NCI-H510A (cell line): ENCODE data around the gene RGMB.

Experiments
- DNase-seq: peaks from one replicate; lab custom pipeline; 2025; lab: John Stamatoyannopoulos, UW

The RGMB gene

DNA sequence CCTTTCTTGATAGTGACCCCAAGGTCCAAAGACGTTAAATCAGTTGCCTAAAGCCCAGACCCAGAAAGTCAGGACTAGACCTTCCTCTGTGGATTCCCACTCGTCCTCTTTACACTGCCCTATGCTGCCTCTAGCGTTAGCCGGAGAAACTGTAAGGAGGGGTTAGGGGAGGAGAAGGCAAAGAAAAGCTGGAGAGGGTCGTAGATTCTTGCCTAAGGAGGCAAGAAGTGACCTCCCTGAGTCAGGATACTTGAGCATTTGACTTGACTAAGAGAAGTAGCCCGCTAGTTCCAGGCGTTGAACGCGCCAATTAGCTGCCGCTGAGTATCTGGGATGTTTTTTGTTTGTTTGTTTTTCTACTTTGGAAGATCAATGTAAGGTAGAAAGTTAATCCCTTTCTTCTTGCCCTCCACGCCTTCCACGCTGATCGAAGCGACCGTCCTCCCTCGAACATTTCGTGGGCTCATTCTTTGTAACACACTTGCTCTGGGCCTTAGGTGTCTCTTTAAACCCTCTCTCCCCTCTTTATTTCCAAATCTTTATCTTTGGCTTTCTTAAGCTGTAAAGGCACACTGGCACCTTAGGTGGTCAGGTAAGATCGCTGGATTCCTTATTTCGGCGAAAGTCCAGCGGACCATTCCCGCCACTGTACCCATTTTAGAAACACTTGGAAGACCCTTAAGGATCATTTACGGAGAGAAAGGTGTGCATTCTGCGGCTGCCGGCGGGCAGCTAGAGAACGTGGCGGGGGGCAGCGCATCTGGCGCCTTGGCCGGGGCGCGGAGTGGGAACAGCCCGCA is 5.1 kb upstream of the RGMB start:
- no peak for DNase-seq

DNA sequence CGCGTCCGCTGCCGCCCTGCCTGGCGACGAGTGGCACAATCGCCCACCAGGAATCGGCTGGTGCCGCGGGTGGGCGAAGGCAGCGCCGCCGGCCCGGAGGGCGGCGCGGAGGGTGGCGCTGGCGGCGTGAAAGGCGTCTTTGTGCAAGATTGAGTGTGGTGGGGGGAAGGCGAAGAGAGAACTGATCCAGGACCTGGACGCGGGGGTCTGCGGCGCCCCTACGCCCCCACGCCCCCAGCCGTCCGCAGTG is 4.6 kb upstream of the RGMB start:
- DNase-seq, result no peak

DNA sequence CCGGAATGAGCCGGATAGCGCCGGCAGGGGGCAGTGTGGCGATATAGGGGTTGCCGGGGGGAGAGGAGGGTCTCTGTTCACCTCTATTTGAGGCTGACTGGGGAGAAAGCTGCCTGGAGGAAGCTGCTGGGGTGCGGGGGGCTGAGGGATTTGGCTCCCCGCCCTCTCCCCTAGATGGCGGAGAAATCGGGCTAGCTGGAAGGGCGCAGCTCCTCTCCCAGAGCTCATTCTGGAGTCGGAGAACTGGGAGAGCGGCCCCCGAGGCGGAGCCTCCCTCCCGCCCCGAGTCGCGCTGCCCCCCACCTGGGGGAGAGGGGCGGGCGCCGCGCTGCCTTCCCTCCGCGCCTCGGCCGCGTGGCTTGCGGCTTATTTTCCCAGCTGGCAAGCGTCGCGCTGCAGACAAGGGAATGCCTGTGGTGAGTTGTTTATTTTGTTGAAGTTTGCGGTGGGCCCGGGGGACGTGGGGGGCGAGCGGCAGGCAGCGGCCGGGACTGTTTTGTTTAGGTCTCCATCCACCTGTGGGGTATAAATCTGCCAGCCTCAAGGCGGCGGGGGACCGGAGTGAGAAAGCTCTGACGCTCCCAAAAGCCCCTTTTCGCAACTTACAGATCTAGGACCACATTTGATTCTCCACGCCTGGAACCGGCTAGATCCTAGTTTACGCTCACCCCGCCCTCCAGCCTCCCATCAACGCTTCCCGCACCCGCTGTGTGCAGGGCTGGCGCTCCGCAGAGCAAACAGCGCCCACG is 4.1 kb upstream of the RGMB start:
- no peak for DNase-seq

DNA sequence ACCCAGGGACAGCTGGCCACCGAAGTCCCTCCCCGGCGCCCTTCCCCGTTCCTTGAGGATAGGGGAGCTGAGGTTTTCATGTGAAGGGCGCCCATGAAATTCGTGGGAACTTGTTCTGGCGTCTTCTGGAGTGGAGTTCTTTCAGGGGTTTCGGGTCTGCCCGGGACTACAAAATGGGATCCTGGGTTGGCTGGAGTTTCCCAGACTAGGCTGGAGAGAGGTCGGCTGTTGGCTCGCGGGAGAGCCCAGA is 3.6 kb upstream of the RGMB start:
- no peak for DNase-seq

DNA sequence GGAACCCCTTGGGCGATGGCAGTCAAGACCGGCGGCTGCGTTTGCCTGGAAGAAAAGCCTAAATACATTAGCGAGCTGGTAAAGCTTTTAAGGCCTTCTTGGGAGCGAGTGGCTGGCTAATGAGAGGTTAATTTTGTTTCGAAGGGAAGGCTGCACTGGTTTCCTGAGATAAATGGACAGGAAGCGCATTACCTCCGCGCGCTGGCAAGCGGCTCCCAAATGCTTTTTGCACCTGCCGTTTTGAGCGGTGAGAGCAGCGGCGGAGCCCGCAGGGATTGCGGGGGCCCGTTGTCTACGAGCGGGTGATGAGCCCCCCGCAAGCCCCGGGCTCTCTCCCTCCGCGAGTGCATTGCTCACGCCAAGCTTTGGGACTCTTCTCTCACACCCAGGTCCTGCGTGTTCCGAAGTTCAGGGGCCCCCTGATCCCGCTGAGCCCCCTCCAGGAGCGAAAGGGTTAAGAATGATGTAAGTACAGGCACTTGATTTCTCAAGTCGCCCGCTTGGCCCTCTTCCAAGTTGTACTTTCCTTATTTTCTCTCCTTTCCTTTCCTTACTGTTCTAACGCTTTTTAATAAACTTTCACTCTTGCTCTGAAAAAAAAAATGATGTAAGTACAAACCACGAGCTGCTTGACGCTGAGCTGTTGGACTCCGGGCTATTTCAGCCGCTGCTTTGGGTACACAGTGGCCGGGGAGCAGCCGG is 3.1 kb upstream of the RGMB start:
- DNase-seq, result no peak

DNA sequence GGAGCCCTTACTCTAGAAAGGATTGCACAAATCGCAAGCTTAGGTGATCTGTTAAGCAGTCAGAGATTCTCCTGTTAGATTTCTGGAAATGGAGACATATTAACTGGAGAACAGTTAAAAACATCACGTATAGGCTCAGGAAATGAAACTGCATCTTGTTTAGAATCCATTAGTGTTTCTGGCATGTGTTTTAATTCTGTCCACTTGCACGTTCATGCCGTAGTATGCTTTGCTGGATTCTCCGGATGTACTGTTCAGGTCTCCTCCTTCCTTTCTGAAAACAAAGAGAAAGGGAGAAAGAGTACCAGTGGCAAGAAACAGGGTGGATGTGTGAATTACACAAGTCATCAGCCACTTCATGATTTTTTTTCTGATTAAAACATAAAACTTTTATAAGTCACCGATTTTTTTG is 2.5 kb upstream of the RGMB start:
- no peak for DNase-seq

DNA sequence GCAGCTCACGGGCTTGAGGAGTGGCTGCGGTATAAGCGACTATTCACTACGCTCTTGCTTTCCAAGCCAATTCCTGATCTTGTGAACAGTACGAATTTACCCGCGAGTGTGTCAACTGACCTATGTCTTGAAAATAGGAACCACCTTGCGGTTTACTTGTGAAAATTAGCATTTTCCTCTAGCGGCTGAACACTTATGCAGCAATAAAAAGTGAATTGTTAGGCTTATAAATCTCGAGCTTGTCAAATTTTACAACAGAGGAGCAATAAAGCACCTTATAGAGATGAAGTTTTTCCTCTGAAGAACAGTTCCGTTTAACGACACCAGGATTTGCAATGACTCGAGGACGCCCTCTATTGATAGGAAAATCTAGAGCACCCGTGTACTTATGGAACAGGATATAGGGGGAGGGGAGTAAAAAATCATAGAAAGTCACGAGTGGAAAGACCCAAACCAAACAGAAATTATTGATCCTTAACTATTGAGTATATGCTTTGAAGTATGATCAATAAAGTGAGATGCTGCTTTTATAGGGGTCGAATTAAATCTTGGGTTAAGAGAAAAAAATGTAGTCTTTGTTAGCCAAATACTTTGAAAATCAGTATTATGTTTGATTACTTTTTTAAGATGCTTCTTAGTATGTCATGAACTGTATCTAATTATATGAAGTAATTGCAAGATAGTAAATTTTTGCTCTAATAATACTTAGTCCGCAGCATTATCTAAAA is 1.9 kb upstream of the RGMB start:
- DNase-seq, result no peak

DNA sequence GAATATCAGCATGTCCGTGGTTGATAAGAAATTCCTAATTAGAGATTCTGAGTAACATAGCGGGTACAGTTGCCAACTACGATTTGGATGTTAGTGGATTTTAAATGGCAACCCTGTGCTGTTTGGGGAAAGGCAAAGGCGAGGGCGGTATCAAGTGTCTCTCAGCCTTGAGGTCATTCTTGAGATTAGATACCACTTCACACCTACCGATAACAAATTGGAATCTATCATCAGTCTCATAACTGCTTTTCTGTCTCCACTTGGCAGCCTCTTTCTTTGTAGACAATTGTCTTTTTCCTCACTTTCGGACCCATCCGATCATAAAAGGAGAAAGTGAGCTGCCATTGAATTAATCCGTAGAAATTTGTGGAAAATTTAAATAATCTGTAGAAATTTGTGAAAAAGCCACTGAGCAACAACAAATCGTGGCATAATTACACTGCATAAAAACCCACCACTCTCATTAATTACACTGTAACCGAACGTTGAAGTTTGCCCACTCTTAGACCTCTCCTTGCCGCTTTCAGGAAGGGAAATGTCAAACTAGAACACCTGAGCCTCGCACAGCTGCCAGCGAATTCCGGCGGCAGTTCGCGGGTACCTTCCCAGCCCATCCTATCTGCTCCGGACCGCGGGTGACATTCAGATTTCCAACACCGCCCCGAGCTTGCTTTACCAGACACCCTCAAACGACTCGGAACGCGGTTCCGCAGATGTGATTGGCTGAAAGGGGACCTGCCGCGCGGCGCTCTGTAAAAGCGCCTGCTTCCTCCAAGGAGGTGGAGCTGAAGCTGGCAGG is 849 bp upstream of the RGMB start:
- DNase-seq, result peak; percentile 62

DNA sequence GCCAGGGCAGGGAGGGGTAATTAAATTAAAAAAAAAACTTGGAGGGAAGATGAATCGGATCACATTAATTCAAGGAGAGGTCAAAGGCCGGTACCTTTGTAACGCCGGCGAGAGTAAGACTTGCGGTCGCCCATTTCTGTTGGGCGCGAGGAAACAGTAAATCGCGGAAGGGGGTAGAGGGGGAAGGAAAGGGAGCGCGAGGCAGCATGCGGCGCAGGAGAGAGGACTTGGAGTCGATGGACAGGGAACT is 324 bp upstream of the RGMB start:
- DNase-seq, result no peak

DNA sequence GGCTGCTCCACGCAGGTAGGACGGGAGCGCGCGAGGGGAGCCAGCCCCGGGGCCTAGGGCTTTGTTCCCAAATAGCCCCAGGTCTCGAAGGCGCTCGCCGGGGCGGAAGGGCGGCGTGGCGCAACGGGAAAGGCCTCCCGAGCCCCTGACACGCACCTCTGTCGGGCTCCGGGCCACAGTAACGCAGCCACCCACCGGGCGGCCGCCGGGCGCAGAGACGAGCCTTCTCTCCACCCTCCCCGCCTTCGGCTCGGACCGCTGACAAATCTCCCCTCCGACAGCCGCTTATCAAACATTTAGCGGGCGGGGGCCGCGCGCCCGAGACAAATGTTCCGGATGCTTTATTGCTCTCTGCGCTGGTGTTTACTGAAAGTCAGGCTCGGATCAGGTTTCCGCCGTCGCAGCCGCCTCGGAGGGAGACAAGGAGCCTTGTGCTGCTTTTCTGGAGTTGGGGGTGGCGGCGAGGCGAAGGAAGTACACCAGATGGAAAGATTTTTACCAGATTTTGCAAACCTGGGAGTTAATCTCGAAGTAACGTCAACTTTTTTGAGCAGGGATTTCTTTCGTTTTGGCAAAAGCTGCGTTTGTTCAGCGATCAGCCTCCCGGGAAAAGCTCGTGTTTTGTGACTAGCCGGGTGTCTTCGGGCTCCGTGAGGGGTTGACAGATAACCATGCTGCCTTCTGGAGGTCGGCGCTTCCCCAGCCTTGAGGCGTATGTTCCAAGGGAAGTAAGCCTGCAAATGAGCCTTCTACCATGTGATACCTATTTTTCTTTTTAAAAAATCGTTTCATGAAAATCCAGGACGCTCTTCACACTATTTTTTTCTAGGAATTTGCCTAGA is 950 bp downstream of the RGMB start:
- no peak for DNase-seq

DNA sequence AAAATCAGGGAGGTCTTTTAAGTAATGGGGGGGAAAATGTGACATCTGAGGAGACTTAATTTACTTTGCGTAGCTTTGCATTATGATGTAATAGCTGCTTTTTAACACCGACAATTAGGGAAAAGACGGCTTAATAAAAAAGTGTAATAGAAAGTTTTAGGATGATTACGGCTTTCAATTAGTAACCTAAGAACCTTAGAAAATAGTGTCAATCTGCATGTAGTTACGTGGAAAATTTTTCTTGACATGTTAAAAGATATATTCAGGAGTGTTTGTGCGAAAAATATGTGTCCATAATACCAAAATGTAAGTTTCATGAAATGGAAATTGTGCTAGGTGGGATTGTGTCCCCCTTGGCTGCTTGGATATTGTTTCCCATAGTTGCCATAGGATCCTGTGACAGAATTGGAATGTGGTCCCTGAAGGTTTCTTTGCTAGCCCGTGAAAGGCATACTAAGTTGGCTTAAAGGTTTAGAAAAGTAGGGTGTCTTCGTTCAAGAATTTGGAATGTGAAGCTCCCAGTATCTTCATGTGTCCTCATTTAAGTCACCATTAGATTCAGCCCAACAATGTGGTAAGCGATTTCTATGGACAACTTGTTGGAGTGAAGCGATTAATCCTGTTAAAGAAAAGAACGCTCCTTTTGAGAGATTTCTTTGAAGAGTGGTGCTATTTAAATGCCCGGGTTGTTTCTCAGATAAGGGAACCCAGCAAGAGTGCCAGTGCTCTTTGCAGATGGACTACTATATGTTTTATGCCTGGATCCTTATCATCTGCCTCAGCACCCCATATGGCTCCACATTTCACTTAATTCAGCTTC is 2.0 kb downstream of the RGMB start:
- DNase-seq, result no peak

DNA sequence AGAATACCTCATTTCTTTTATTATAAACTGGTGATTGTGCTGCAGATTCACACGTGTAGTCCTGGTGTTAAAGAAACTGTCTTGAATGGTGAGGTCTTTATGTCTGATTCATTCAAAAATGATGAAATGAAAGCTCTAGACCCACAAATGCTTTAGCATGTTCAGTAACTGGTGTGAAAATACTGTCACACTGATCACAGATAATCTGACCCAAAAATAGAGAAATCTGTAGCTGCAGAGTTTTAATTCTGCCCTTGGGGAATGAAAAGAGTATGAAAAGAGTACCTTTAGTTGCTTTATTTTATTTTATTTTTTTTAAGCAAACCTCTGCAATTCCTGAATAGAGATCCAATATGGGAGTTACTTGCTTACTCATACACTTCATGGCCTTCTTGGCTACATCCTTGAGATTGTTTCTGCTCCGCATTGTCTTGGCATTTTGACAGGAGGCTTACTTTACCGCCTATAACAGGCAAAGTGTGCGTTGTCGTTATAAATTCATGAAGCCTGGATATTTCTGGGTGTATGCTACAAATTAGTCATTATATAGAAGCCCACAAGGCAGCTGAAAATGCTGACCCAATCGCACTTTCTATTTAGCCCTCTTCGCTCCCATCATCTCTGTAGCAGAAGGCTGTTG is 2.7 kb downstream of the RGMB start:
- no peak for DNase-seq

DNA sequence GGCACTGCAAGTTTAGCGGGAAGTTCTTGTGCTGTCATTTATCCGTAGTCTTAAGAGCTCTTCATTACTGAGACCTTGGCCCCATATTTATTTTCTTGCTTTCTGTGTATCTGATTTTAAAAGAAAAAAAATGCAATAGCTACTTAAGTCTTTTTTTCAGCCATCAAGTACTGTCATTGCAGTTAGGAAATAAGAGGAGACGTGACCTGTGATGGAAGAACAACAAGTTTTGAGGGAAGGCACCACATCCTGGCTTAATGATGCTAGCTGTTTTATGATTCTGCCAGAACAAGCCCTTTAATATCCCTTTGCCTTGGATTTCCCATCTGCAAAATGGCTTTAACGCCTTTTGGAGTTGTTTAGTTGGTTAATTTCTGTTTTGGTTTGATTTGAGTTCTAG is 3.8 kb downstream of the RGMB start:
- DNase-seq, result no peak

DNA sequence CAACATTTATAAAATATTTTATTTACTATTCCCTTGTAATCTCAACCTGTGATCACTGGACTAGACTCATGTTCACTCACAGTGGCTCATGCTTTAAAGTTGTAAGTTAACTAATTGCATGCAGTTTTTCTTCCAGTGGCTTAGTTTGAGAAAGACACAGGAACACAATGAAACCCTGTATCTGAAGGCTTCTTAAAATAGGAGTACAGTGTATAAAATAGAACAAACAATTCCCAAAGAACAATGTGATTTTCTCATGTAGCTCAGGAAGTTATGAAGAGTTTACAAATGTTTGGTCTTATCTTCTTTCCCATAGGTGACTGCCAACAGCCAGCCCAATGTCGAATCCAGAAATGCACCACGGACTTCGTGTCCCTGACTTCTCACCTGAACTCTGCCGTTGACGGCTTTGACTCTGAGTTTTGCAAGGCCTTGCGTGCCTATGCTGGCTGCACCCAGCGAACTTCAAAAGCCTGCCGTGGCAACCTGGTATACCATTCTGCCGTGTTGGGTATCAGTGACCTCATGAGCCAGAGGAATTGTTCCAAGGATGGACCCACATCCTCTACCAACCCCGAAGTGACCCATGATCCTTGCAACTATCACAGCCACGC is 5.9 kb downstream of the RGMB start:
- DNase-seq, result no peak

DNA sequence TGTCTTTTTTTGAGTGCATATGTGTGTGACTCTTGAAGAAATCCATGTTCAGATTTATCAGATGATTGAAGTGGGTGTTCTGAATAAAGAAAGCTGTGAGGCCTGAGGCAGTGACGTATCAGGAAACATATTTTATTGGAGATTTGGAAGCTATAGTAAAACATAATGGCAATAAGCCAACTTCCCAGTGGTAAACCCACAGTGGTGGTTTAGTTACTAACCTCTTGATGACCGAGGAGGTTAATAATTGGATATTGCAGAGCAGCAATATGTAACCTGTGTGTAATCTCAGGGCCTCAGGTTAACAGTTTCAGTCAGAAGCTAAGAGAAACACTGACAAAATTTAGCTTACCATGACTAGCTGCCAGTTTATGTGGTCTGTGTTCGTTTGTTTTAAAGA is 6.9 kb downstream of the RGMB start:
- DNase-seq, result no peak

DNA sequence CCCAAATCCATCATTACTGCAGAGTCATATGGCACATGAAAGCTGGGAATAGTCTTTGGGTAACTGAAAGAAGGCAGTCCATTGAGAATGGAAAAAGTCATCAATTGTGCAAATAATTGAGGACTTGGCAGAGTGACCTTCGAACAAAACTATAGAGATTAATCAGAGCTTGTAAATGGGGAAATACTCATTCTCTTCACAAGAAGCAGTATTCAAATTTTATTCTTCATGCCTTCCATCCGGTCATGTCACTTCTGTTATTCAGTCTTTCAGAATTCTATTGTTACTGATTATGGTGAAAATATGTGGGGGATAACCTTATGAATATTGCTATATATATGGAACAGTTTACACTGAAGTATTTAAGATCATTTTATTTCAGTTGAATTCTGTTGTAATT is 8.1 kb downstream of the RGMB start:
- no peak for DNase-seq

DNA sequence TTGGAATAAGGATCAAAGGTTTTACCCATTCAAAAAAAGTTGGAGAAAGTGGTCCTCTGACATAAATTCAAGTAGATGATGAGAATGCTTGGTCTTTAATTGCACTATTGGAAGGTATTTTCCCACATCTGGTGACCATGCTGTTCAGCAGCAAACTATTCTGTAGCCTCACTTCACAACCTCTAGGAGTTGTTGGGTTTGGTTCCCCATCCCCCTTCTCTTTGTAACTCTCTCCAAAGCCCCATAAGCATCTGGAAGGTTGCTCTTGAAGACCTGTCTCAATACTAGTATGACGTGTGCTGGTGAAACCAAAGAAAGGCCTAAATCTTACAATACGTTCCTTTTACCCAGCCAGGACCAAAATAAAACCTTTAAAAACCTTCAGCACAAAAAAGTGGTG is 8.5 kb downstream of the RGMB start:
- DNase-seq, result no peak

DNA sequence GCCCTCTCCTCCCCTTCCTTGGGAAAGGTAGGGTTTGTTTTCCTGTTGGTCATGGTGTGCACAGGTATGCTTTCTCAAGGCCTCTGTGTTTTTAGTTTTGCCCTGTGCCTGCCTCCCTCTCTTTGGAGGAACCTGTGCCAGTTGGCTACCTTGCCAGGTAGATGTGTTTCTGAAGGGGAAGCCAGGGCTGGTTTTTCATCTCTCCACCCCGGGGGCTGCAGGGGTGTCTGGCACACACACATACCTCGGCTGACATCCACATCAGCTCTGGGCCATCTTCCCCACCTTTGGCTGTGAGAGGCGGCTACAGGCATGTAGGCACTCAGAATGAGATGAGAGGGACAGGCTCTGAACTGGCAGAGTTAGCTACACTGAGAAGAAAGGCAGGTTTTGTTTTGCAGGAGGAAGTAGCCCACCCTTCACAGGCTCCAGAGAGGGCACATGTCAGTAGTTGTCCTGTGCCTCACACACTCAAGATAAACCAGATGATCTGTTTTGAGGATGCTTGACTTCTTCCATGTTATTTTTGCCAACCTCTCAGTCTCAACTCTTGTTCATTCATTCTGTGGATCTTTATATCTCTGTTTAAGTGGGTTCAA is 9.7 kb downstream of the RGMB start:
- DNase-seq, result no peak

DNA sequence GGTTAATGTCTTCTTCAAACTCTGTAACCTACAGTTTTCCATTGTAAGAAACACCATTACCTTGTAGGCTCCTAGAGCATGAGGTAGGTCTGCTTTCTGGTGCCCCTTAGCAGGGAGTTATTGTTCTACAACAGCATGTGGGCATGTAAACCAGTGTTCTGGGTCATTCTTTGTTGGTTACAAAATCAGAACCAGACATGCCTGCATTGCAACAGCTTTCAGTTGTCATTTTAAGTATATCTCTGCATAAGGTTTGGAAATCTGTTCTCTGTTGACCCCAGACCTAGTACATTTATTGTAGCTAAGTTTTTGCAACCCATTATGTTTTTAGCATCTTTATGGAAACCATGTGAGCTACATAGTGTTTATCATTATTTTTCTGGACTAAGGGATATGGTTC is 10.9 kb downstream of the RGMB start:
- no peak for DNase-seq
